MV-4-11 (cell line): ENCODE measurements around the gene VIT.
A peak's percentile ranks its signal among the peaks of the same experiment; 100 is the strongest.

ENCODE experiments used
- DNase-seq: peaks from one replicate; lab custom pipeline; 2025; lab: John Stamatoyannopoulos, UW

The VIT gene

DNA sequence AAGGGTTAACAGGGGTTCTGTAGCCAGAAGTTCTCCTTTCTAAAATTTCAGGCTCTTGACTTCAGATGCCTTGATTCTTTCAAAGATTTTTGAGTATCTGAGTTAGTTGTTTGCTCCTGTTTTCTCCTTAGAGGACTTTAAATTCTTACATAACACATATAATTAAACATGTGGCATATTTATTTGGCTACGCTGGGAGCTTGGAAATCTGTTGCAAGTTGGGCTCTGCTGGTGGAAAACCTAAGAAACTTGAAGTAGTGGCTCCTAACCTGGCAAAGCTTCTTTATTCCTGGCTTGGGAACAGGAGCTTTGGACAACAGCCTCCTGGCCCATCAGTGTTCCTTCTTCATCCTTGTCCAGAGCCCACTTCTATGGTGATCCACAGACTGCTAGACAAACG is 72.6 kb downstream of the VIT start:
- no peak for DNase-seq

GRCh38 chr2:36770542-36771287 is 74.2 kb downstream of the VIT start:
- DNase-seq: peak; percentile 7

DNA sequence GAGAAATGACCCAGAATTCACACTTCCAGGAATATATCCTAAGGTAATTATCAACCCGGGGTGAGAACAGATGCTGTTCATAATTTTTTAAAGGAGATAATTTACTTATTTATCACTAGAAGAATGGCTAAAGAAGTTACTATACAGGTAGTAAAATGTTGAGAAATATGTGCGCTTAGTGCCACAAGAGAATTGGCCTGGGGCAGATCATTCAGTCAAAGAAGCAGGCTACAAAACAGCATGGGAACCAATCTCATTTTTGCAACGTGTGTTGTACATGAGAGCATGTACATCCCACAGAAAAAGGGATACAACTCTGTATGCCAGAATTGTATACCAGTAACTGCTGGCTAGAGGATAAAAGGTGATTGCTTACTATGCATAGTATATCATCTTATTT is 75.2 kb downstream of the VIT start:
- no peak for DNase-seq

DNA sequence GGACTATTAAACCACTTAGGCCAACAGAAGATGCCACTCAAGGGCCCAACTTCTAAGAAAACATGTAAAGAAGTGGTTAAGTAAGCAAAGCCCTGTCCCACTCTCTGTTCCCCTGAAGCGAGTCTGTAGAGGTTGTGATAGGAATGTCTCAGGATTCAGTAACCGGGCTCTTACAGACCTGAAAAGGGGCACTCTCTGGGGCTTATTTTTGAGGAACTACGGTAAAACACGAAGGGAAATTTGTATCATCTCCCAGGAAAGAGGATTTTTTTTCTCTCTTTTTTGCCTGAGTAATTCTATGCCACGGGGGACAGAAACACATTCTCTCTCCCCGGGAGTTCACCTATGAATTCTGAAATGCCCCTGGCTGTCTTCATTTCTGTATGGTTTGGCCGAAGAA is 77.4 kb downstream of the VIT start:
- no peak for DNase-seq

DNA sequence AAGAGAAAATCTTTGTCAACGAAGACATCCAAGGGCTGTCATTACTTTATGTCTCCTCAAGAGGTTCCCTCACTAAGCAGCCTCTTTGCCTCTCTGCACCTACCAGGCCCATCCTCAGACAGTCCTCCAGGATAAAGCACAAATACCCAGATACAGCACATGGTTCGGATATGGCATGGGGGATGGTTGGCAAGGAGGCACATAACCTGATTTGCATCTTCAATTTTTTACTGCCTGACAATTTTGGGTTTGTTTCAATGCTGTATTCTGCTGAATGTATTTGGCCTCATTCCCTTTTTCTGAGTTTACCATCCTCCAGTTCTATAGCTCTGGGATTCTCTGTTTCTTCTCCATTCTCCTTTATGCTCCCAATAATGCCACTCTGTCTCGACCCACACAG is 78.8 kb downstream of the VIT start:
- DNase-seq: no peak

DNA sequence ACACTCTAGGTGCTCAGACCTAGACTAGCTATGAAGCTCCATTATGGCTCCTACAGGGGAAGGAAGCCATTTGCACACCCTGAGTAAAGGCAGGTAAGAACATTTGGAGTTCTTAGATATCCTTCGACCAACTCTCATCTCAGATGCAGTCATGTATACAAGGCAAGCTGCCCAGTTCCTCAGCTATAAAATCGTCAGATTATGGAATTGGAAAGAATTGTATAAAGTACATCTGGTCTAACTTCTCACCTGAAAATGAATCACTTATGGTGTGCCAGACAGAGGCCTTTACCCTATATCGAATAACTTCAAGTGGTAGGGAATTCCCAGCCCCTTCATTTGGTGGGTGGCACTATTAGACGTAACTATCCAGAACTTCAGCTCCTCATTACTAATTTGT is 79.3 kb downstream of the VIT start:
- DNase-seq: no peak

GRCh38 chr2:36777272-36777671 is 80.8 kb downstream of the VIT start:
- no peak for DNase-seq

GRCh38 chr2:36777788-36778187 is 81.3 kb downstream of the VIT start:
- no peak for DNase-seq

GRCh38 chr2:36779462-36779861 is 83.0 kb downstream of the VIT start:
- no peak for DNase-seq

GRCh38 chr2:36780231-36780839 is 83.8 kb downstream of the VIT start:
- DNase-seq: peak; percentile 54

- peak; percentile 25 for DNase-seq
These were observed 85.6 kb downstream of the VIT start for GRCh38 chr2:36781907-36782720.

GRCh38 chr2:36783246-36783645 is 86.7 kb downstream of the VIT start:
- DNase-seq: no peak

- DNase-seq: peak; percentile 52
These were observed 88.8 kb downstream of the VIT start for GRCh38 chr2:36785179-36785795.

DNA sequence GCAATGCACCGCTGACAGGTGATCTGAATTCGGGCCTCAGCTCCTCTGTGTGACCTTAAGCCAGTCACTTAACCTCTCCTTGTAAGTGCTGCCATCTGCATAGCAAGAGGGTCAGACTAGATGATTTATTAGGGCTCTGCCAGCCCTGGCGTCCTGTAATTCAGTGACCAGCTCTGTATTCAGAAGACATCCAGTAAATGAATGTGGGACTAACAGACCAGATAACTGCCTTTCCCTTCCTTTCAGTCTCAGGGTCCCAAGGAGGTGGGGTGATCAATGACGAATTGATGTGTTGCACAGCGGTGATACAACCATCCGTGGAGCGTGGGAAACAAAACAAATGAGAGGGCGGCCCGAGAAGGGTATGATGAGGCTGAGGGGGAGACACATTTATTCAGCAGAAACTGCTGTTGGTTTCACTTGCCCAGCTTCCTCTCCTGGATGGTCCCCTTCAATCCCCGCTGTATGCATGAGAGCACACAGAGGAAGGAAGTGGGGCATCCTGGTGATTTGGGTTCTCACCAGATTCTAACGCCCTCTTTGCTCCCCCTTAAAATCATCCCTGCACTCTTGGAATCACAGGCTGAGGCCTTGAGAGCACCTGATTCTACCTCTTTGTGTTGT is 92.8 kb downstream of the VIT start:
- DNase-seq: peak; percentile 14

DNA sequence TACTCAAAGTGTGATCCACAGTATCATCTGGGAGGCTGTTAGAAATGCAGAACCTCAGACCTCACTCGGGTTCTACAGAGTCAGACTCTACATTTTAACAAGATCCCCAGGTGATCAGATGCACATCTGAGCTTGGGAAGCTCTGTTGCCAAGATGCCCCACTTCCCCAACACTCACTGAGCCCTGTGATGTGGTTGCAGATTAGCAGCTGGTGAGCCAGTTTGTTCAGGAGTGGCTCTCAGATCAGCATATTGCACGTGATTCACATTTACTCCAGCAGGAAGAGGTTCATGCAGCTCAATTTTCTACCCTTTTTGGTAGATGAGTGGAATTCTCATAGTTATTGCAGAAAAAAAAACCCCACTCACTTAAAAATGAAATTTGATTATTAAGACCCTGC is 96.4 kb downstream of the VIT start:
- no peak for DNase-seq

- no peak for DNase-seq
These were observed 101.0 kb downstream of the VIT start for GRCh38 chr2:36797324-36798070.

- no peak for DNase-seq
These were observed 102.2 kb downstream of the VIT start for GRCh38 chr2:36798724-36799123.

- DNase-seq: no peak
These were observed 103.9 kb downstream of the VIT start for GRCh38 chr2:36800381-36800780.

DNA sequence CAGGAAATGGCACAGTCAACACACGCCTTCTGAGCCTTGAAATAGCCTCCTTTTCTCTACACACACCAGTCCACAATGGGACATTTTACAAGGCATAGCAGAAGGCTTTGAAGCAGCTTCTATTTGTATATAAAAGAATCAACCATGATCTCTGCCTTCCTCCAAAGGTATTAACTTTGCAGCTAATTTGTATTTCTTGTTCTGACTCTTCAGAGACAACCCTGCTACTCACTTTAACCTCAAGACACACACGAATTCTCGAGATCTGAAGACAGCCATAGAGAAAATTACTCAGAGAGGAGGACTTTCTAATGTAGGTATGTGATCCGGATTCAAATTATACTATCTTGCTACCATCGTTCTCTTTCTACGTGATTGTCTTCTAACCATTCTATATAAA is 104.6 kb downstream of the VIT start:
- no peak for DNase-seq

- DNase-seq: no peak
These were observed 106.4 kb downstream of the VIT start for GRCh38 chr2:36802952-36803351.

- DNase-seq: no peak
These were observed 109.2 kb downstream of the VIT start for GRCh38 chr2:36805635-36806224.
